ENCODE measurements around the gene SLX4IP.
"Not testable (repeated sequence)": the region's sequence is repeated elsewhere in the genome, so short reads cannot be mapped to it uniquely, and the experiment has no call there.

Gene SLX4IP

GRCh38 chr20:10611357-10611756, 176.3 kb downstream of the SLX4IP start:
- no peak for DNase-seq

DNA sequence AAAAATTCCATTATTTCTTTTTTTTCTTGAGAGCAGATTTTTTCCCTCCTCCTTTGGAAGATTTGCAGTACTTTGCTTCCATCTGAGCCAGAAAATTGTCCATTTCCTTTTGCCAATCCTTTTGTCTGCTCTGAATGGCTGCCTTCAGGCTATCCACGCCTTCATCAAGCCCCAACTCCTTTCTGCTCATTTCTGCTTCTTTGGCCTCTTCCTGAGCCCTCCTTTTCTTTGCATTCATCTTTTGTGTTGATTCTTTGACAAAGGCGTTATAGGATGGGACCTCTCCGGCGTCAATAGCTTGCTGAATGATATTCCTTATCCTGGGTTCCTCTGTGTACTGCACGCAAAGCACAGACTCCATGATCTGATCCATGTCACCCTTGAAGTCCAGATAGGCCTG, 178.3 kb downstream of the SLX4IP start:
- not testable (repeated sequence) for DNase-seq

- DNase-seq: no peak
Observed at GRCh38 chr20:10613911-10614310, 178.8 kb downstream of the SLX4IP start.

GRCh38 chr20:10616212-10616611, 181.1 kb downstream of the SLX4IP start:
- no peak for DNase-seq

- not testable (repeated sequence) for DNase-seq
Observed at GRCh38 chr20:10617549-10618133, 182.5 kb downstream of the SLX4IP start.

- DNase-seq: no peak
Observed at GRCh38 chr20:10618611-10619245, 183.6 kb downstream of the SLX4IP start.

GRCh38 chr20:10619427-10619826, 184.3 kb downstream of the SLX4IP start:
- DNase-seq: no peak

DNA sequence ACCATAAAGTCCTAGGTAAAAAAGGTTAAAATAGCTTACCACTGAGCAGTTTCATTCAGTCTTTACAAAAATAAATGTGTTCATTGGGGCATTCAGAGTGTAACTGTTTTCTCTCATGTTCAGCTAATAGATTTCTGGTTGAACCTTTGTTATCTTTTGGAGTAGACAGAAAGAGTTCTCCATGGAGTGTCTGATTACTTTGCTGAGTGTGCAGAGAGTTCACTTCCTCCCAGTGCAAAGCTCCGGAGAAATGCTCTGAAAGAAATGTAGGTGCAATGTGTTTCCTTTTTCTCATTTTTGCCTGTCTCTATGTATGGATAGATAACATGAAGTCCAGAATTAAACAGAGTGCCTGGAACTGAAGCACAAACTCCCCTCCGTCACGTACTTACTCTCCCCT, 186.0 kb downstream of the SLX4IP start:
- DNase-seq: no peak

DNA sequence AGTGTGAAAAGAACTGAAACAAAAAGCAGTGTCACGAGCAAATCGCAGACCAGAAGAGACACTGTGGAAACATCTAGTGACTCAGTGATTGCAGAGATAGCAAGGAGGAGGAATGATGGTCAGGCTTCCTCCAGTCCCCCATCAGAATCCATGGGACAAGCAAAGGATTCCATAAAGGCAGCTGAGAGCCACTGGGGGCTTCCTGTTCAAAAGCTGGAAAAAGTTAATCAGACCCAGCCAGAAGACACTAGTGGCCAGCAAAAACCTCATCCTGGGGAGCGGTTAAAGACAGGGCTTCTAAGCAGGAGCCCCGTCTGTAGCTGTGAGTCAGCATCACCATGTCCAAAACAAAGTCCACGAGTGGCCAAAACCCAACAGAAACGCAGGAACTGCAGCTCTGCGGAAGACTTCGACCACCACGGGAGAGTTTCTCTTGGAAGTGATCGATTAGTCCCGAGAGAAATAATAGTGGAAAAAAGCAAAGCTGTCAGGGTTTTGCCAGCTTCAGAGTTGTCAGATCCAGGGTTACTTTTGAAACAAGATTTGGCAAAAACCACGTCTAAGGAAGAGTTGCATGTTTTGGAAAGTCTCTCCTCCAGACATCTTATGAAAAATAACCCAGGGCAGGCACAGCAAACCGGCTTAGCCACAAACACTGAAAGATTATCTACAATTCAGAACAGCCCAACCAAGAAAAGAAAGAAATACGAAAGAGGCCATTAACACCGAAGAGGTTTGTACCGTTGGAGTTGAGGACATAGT, 187.7 kb downstream of the SLX4IP start:
- DNase-seq: no peak

- no peak for DNase-seq
Observed at GRCh38 chr20:10625641-10626040, 190.5 kb downstream of the SLX4IP start.

DNA sequence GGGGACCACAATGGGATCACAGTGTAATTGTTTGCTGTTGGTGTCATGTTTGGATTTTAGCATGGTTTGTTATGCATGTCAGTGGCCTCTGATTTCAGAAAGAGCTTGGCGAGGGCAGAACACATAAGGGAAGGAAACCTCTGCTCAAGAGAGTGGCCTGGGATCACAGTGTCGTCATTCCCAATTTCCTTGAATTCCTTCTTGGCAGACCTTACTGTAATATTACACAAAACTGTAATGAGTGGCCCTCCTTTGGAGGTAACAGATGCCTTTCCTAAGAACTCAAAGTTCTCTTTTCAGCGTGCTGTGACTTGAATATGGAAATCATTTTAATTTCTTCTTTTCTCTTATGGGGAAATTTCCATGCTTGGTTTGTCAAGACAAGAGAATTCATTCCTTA, 191.8 kb downstream of the SLX4IP start:
- DNase-seq: no peak

- no peak for DNase-seq
Observed at GRCh38 chr20:10629946-10630650, 195.0 kb downstream of the SLX4IP start.

- no peak for DNase-seq
Observed at GRCh38 chr20:10631126-10631525, 196.0 kb downstream of the SLX4IP start.

DNA sequence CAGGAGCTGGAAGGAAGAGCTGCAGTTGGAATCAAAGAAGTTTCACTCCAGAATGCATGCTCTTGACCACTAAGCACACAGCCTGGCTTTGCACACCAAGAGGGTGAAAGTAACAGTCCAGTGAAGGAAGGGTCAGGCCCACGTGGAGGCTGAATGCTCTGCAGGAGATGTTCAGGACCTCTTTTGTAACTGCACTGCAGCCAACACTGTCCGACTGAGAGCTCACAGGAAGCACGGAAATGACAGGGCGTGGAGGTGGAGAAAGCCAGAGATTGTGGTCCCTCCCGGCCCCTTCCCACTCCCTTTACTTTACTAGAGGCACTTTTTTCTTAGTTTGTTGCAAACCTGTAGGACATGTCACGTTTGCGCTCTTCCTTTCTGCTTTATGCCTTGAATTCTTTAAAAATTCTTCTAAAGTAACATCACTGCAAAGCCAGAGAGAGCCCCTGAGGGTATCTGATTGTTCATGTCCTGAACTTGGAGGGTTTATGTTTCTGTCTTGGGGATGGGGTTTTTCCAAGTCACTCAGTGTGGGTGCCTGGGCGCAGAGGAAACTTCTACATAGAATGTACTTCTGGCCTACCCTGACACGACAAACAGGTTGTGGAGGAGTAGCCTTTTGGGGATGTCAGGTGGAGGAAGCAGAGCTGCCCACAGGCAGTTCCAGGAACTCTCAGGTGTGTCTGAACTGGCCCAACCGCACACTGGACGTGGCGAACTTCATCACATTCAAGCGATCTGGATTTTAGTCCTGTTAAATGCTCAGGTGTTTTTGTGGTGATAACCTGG, 197.8 kb downstream of the SLX4IP start:
- no peak for DNase-seq

- no peak for DNase-seq
Observed at GRCh38 chr20:10633718-10634117, 198.6 kb downstream of the SLX4IP start.

DNA sequence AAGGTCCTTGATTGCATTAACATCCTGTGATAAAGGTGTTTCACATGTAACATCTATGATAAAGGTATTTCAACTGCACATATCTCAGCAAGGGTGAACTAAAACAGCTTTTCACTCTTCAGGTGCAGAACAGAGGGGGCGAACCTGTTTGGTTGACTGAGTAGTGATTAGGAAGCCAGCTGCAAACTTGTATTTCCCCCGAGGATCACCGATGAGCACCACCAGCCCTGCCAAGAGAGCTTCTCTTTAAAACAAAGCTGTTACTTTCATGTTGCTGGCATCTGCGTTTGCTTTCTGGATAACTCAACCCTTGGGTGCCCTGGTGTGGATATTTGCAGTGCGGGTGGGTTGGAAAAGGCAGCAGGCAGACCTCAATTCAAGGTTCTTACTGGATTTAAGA, 199.1 kb downstream of the SLX4IP start:
- no peak for DNase-seq

DNA sequence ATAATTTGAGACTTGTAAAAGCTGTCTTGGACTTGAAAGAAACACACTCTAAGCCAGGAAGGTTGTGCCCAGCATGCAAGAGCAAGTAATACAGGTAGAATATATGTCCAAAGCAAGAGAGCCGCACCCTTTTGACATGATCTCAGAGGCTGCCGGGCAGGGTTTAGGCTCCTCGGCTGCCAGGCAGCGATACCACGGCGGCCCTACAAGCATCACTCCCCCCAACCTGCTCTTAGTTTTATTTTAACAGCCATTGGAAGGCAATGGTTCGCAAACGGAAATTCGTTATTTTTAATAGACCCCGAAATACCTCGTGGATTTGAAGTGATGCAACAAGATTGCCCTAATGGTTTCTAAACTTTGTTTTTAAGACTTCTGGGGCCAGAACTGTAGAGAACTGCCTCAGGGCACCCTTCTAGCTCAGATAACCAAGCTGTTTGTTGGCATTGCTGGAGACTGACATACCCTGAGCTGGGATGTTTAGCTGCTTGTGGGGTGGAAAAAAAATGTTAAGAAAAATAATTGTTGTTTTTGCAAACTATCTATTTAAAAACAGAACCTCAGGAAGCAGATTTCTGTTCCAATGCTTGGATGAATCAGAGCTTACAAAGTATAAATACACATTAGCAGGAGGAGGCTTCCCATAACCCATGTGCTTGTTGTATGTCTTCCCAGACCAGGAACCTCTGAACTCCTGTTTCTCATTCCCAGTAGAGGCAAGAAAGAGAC, 199.7 kb downstream of the SLX4IP start:
- no peak for DNase-seq

DNA sequence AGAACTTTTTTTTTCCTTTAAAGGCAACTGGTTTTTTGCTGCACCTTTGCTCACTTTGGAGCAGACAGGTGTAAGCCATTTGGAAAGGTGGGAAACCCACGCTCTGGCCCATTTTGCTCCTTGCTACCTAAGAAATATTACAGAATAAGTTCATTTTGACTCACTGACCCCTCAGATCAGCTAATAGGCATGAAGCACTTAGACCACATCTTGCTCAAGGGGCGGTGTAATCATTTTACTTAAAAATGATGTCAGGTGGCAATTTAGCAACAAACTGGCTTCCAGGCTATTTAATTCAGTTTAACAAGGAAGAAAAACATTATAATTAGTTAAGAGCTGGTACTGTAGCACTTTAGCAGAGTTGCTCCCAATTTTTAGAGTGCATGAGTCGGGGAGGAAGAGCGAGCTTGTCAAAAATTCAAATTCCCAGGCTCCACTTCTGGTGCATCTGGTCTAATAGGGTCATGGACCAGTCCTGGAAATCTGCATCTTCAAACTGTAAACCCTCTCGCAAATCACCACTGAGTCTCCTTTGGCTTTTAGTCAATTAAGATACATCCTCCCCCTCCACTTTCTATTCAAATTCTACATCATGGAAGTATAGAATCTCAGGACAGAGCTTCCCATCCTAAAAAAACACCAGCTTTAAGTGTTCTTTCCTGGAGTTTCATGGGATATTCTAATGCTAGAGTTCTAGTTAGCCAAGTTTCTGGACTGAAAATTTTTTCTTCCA, 200.5 kb downstream of the SLX4IP start:
- DNase-seq: no peak

DNA sequence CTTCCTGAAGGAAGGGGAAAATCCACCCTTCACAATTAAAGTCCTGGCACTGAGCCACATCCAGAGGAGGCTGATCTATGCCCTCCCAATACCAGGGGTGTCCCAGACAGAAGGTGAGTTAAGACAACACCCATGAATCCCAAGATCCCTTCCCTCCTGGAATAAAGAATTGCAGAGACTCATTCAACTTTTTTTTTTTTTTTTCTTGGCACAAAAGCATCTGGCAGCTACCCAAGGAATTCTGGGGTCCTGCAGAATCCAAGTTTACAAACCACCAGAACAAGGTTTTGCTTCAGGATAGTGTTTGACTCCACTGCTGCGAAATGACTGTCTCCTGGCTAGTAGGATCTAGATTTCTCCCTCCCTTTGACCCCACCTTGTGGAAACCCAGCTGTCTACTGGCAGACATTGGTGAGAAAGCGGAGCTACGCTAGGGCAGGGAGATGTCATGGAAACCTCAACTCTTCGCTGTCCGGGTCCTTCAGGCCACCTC, 201.3 kb downstream of the SLX4IP start:
- no peak for DNase-seq

DNA sequence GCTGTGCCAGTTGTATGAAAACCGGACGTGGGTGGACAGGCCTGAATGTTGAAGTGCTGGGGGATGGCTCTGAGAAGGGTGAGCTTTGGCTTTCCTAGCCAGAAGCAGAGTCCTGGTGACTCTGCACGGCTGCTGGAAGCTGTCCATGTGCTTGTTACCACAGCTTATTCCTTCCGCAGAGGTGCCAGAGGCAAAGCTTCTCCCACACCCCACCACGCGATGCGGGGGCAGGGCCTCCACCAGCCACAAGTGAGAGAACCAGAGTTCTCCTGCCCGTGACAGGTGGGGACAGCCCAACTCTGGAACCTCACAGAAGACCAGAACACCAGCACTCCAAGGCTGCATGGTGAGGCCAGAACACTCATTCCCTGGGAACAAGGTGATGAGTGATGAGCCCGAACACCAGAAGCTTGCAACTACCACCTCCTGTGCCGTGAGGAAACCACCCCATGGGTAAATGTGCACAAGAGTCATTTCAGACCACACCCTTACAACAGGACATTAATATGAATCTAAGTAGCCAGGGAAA, 202.0 kb downstream of the SLX4IP start:
- DNase-seq: no peak

- no peak for DNase-seq
Observed at GRCh38 chr20:10637563-10637962, 202.5 kb downstream of the SLX4IP start.

Measured in CD4-positive, alpha-beta T cell treated with Interferon alpha-2 for 1 hour (primary cell).